ENCODE measurements around the gene BNC2. TPM values are rescaled to one million over a fixed set of nuclear protein-coding genes. Genes with fewer than 3 reads are reported as not detected.

Gene BNC2
- total RNA-seq, 4 donors from 2014 or later: 3.9 to 45.4 (median 13.1) TPM

GRCh38 chr9:16527573-16527972 lies 342.9 kb downstream of the BNC2 start:
- no peak overlapping the region for H3K4me3 ChIP-seq
- H3K4me1 ChIP-seq: no peaks in the 10 kb centered on the region
- no peak overlapping the region for H3K27ac ChIP-seq
- no peaks in the 10 kb centered on the region for H3K36me3 ChIP-seq
- TF ChIP-seq CTCF (IDR thresholded peaks at IDR 0.05): no peak
- no peaks in the 10 kb centered on the region for H3K27me3 ChIP-seq
- H3K9me3 ChIP-seq: no peaks in the 10 kb centered on the region
- no peak for DNase-seq

GRCh38 chr9:16526380-16526779 lies 344.1 kb downstream of the BNC2 start:
- Histone ChIP-seq H3K27ac (no peak overlapping the region), H3K36me3 (no peaks in the 10 kb centered on the region), H3K4me3 (no peak overlapping the region), H3K4me1 (no peaks in the 10 kb centered on the region), H3K27me3 (no peaks in the 10 kb centered on the region), H3K9me3 (no peaks in the 10 kb centered on the region)
- TF ChIP-seq POLR2A (IDR thresholded peaks at IDR 0.05) (no peak), CTCF (IDR thresholded peaks at IDR 0.05) (no peak)
- DNase-seq: no peak

GRCh38 chr9:16524823-16525222 lies 345.6 kb downstream of the BNC2 start:
- DNase-seq: no peak
- Histone ChIP-seq H3K4me1 (no peaks in the 10 kb centered on the region), H3K9me3 (no peaks in the 10 kb centered on the region), H3K27ac (no peak overlapping the region), H3K4me3 (no peak overlapping the region), H3K36me3 (no peaks in the 10 kb centered on the region), H3K27me3 (no peaks in the 10 kb centered on the region)
- TF ChIP-seq CTCF (IDR thresholded peaks at IDR 0.05) (no peak), POLR2A (IDR thresholded peaks at IDR 0.05) (no peak)

GRCh38 chr9:16524078-16524477 lies 346.4 kb downstream of the BNC2 start:
- Histone ChIP-seq H3K27me3 (no peaks in the 10 kb centered on the region), H3K27ac (no peak overlapping the region)
- TF ChIP-seq POLR2A (IDR thresholded peaks at IDR 0.05) (no peak), CTCF (IDR thresholded peaks at IDR 0.05) (no peak)

GRCh38 chr9:16521868-16522411 lies 348.5 kb downstream of the BNC2 start:
- Histone ChIP-seq H3K27ac (peak overlapping the region in 2 of 4 donors; percentile 12 to 70), H3K27me3 (no peaks in the 10 kb centered on the region), H3K9me3 (no peaks in the 10 kb centered on the region), H3K36me3 (no peaks in the 10 kb centered on the region), H3K4me1 (no peaks in the 10 kb centered on the region), H3K4me3 (no peak overlapping the region)
- DNase-seq: no peak
- no peak for TF ChIP-seq POLR2A (IDR thresholded peaks at IDR 0.05)
- TF ChIP-seq CTCF (IDR thresholded peaks at IDR 0.05): no peak

More at GRCh38 chr9:16524078-16524477, 346.4 kb downstream of the BNC2 start:
- H3K4me1 ChIP-seq: no peaks in the 10 kb centered on the region
- DNase-seq: no peak
- H3K9me3 ChIP-seq: no peaks in the 10 kb centered on the region
- no peak overlapping the region for H3K4me3 ChIP-seq
- H3K36me3 ChIP-seq: no peaks in the 10 kb centered on the region

GRCh38 chr9:16519001-16519400 lies 351.5 kb downstream of the BNC2 start:
- no peaks in the 10 kb centered on the region for H3K4me1 ChIP-seq
- TF ChIP-seq CTCF (IDR thresholded peaks at IDR 0.05): no peak
- no peak for TF ChIP-seq POLR2A (IDR thresholded peaks at IDR 0.05)
- H3K9me3 ChIP-seq: no peaks in the 10 kb centered on the region
- no peaks in the 10 kb centered on the region for H3K27me3 ChIP-seq
- H3K27ac ChIP-seq: no peak overlapping the region
- no peak for DNase-seq
- no peak overlapping the region for H3K4me3 ChIP-seq
- H3K36me3 ChIP-seq: no peaks in the 10 kb centered on the region

Data from Peyer's patch (tissue), 4 donors.